Measurements from ENCODE around the gene BSCL2.
"Not testable (repeated sequence)": the region's sequence is repeated elsewhere in the genome, so short reads cannot be mapped to it uniquely, and the experiment has no call there.

BSCL2 gene

GRCh38 chr11:62680825-62681240, 26.4 kb downstream of the BSCL2 start:
- TF ChIP-seq, protein P1, sequence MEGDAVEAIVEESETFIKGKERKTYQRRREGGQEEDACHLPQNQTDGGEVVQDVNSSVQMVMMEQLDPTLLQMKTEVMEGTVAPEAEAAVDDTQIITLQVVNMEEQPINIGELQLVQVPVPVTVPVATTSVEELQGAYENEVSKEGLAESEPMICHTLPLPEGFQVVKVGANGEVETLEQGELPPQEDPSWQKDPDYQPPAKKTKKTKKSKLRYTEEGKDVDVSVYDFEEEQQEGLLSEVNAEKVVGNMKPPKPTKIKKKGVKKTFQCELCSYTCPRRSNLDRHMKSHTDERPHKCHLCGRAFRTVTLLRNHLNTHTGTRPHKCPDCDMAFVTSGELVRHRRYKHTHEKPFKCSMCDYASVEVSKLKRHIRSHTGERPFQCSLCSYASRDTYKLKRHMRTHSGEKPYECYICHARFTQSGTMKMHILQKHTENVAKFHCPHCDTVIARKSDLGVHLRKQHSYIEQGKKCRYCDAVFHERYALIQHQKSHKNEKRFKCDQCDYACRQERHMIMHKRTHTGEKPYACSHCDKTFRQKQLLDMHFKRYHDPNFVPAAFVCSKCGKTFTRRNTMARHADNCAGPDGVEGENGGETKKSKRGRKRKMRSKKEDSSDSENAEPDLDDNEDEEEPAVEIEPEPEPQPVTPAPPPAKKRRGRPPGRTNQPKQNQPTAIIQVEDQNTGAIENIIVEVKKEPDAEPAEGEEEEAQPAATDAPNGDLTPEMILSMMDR (conservative IDR thresholded peaks at IDR 0.05; ENCODE audit: low read length): peak; percentile 80
- DNase-seq (ENCODE audit: low read depth): peak; percentile 88
- H3K4me3 ChIP-seq (ENCODE audit: low read length): no peak overlapping the region

DNA sequence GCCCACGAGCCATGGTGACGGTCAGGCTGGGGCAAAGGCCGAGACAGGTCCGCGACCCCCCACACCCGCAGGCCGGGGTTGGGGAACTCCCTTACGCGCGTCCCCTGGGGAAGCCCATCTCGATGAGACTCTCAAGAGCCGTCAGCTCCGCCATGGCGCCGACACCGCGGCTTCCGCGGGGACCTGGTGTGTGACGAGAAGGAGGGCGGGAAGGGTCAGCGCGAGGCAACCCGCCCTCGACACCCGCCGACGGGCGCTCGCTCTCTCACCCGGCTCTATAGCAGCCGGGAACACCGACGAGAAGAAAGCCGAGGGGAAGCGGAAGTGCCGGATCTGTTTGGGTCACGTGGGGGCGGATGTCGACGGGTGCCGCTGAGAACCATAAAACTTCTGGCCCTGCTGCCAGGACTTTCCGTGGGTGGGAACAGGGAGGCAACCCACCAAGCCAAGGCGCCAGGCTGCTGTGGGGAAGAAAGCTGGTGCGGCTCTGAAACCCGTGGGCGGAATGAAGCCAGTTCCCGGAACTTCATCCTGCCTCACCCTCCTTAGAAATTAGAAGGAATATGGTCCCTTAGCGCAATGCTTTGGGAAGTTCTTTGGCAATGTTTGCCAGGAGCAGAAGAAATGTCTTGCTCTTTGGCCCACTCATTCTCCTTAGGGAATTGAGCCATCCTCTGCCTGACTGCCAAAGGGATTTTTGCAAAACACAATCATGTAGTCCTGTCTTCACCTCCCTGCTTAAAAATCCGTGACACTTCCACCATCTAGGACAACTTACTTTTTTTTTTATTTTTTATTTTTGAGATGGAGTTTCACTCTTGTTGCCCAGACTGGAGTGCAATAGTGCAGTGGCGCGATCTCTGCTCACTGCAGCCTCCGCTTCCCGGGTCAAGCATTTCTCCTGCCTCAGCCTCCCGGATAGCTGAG, 28.2 kb downstream of the BSCL2 start, which contains the start of gene UBXN1:
Gene UBXN1 (minus strand): TSS at position 304 of the 927 bp plus-strand sequence. CDS start 150 bp downstream, at position 154.
- H3K4me3 ChIP-seq (ENCODE audit: low read length): peak within 1 kb of the TSS; percentile 95
- TF ChIP-seq, protein P1 (conservative IDR thresholded peaks at IDR 0.05; ENCODE audit: low read length): no peak
- peak; percentile 97 for DNase-seq (ENCODE audit: low read depth)

DNA sequence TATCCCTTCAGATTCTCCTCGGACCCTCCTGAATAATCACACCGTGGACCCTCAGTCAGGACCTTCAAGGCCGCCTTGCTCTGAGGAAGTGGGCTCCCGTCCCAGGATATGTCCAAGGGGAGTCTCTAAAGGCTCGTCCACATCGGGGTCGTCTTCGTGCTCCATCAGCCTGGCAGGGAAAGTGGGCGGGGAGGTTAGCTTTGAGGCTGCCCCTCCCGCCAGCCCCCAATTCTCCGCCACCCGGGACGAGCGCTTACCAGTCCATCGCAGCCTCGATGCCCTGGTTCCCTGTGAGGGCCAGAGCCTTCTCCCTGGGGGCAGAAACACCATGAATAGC, 28.8 kb downstream of the BSCL2 start:
- H3K4me3 ChIP-seq (ENCODE audit: low read length): peak overlapping the region; percentile 95
- DNase-seq (ENCODE audit: low read depth): no peak
- TF ChIP-seq, protein P1 (conservative IDR thresholded peaks at IDR 0.05; ENCODE audit: low read length): no peak

- no peak for DNase-seq (ENCODE audit: low read depth)
- TF ChIP-seq, protein P1 (conservative IDR thresholded peaks at IDR 0.05; ENCODE audit: low read length): no peak
- H3K4me3 ChIP-seq (ENCODE audit: low read length): peak overlapping the region; percentile 95
Measured at GRCh38 chr11:62677714-62678113, 29.5 kb downstream of the BSCL2 start.

GRCh38 chr11:62677156-62677555, 30.1 kb downstream of the BSCL2 start:
- no peak overlapping the region for H3K4me3 ChIP-seq (ENCODE audit: low read length)
- no peak for DNase-seq (ENCODE audit: low read depth)
- TF ChIP-seq, protein P1 (conservative IDR thresholded peaks at IDR 0.05; ENCODE audit: low read length): no peak

DNA sequence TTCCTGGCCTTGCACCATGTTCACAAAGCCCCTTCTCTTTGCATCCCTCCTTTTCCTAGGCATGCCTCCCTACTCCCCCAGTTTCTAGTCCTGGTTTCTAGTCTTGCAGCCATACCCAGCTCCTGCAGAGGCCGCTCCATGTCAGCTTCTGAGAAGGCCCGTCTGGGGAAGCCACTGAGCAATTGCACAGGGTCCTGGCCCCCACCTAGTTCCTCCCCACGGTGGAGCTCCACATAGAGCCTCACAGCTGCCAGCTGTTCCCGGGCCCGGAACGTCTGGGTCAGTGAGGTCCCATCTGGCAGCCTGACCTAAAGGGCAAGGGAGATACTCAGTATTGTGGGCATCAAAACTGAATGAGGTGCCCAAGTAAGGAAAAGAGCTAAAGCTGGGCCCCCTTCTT, 30.5 kb downstream of the BSCL2 start:
- no peak for DNase-seq (ENCODE audit: low read depth)
- TF ChIP-seq, protein P1 (conservative IDR thresholded peaks at IDR 0.05; ENCODE audit: low read length): 0 out of 2 replicates have a peak, but pooled peaks have one; percentile 1
- H3K4me3 ChIP-seq (ENCODE audit: low read length): no peak overlapping the region

- not testable (repeated sequence) for H3K4me3 ChIP-seq (ENCODE audit: low read length); DNase-seq (ENCODE audit: low read depth)
Measured at GRCh38 chr11:62675415-62675814, 31.8 kb downstream of the BSCL2 start.

Data from AG10803 (cell line).